Measurements from ENCODE around the gene TIMM10. TPM values are rescaled to one million over a fixed set of nuclear protein-coding genes. Genes with fewer than 3 reads are reported as not detected.

TIMM10 gene
- total RNA-seq, 5 donors from 2014 or later (not counting 1 experiment from before 2014, with no cell fraction given) = 20.7 to 33.2 (median 26.2) TPM

- Histone ChIP-seq H3K9me3 (no peaks in the 10 kb centered on the region), H3K36me3 (ENCODE audit: control insufficient read depth in 2 of 2, extremely low read depth in 1 of 2, insufficient read depth in 1 of 2, low read length in 1 of 2) (peaks cover 6 to 22% of the 10 kb centered on the region in 2 donors), H3K27me3 (replicated peaks in 1 of 2; ENCODE audit: control insufficient read depth in 2 of 2, extremely low read depth in 1 of 2, insufficient read depth in 2 of 2, low read length in 1 of 2) (peaks cover 0 to 45% of the 10 kb centered on the region in 2 experiments), H3K4me3 (ENCODE audit: control insufficient read depth in 1 of 2, extremely low read depth in 1 of 2, low read length in 1 of 2) (no peak overlapping the region), H3K27ac (ENCODE audit: low read length) (no peak overlapping the region), H3K4me1 (ENCODE audit: control insufficient read depth in 1 of 2, extremely low read depth in 1 of 2, insufficient read depth in 2 of 2, low read length in 2 of 2) (peaks cover 2 to 20% of the 10 kb centered on the region in 2 experiments)
- Mint-ChIP-seq H3K36me3 (peaks cover 38% of the 10 kb centered on the region), H3K27me3 (peaks cover 12 to 27% of the 10 kb centered on the region in 2 donors), H3K27ac (no peak overlapping the region), H3K4me3 (no peak overlapping the region), H3K9me3 (no peaks in the 10 kb centered on the region), H3K4me1 (peaks cover 5 to 17% (median 12%) of the 10 kb centered on the region in 3 donors)
- ChIA-PET CTCF (interaction anchor here (0.6 to 2.6 kb wide), 17 partner anchors 9 to 1040 kb away, joined by 3 to 27 read pairs (median 3); no protein-coding TSS in a partner anchor), POLR2A (interaction anchor here in 1 of 2 donors (0.5 kb wide), 2 partner anchors 19 to 223 kb away, joined by 3 to 4 read pairs; no protein-coding TSS in a partner anchor)
- peak in 1 of 35 experiments; percentile 33 for DNase-seq
- no peak for ATAC-seq (replicated peaks in 1 of 4)
- WGBS (ENCODE audit: insufficient coverage) = 50% methylated on average over 1 of the region's 7 CpGs
Observed at GRCh38 chr11:57484141-57484710, 46.3 kb downstream of the TIMM10 start.

- Mint-ChIP-seq H3K9me3 (no peaks in the 10 kb centered on the region), H3K27me3 (peaks cover 12 to 27% of the 10 kb centered on the region in 2 donors), H3K36me3 (peaks cover 31% of the 10 kb centered on the region), H3K4me1 (peaks cover 5 to 17% (median 12%) of the 10 kb centered on the region in 3 donors), H3K27ac (no peak overlapping the region), H3K4me3 (peak overlapping the region in 2 of 3 donors; percentile 28 to 47)
- Histone ChIP-seq H3K4me1 (ENCODE audit: control insufficient read depth in 1 of 2, extremely low read depth in 1 of 2, insufficient read depth in 2 of 2, low read length in 2 of 2) (peaks cover 2 to 20% of the 10 kb centered on the region in 2 experiments), H3K4me3 (ENCODE audit: control insufficient read depth in 1 of 2, extremely low read depth in 1 of 2, low read length in 1 of 2) (peak overlapping the region in 1 of 2 donors; percentile 39), H3K36me3 (ENCODE audit: control insufficient read depth in 2 of 2, extremely low read depth in 1 of 2, insufficient read depth in 1 of 2, low read length in 1 of 2) (peaks cover 3 to 17% of the 10 kb centered on the region in 2 donors), H3K27ac (ENCODE audit: low read length) (no peak overlapping the region), H3K27me3 (replicated peaks in 1 of 2; ENCODE audit: control insufficient read depth in 2 of 2, extremely low read depth in 1 of 2, insufficient read depth in 2 of 2, low read length in 1 of 2) (peaks cover 0 to 45% of the 10 kb centered on the region in 2 experiments), H3K9me3 (no peaks in the 10 kb centered on the region)
- no peak for DNase-seq
- WGBS (ENCODE audit: insufficient coverage) = no CpG with 5 or more reads among the region's 3 CpGs
- ChIA-PET CTCF (interaction anchor here (0.6 to 2.6 kb wide), 14 partner anchors 10 to 317 kb away, joined by 3 to 27 read pairs (median 4); no protein-coding TSS in a partner anchor), POLR2A (interaction anchor here in 1 of 2 donors (0.5 kb wide), 1 partner anchor 20 kb away, joined by 3 read pairs; no protein-coding TSS in a partner anchor)
- no peak for ATAC-seq (replicated peaks in 1 of 4)
Observed at GRCh38 chr11:57483562-57483918, 47.0 kb downstream of the TIMM10 start.

GRCh38 chr11:57482782-57483561, 47.6 kb downstream of the TIMM10 start:
- H3K9me3 ChIP-seq = no peaks in the 10 kb centered on the region
- peaks cover 2 to 14% of the 10 kb centered on the region in 2 donors for H3K36me3 ChIP-seq (ENCODE audit: control insufficient read depth in 2 of 2, extremely low read depth in 1 of 2, insufficient read depth in 1 of 2, low read length in 1 of 2)
- H3K4me1 ChIP-seq (ENCODE audit: control insufficient read depth in 1 of 2, extremely low read depth in 1 of 2, insufficient read depth in 2 of 2, low read length in 2 of 2) = peaks cover 2 to 20% of the 10 kb centered on the region in 2 experiments
- Mint-ChIP-seq H3K27ac (no peak overlapping the region), H3K27me3 (peaks cover 12 to 30% of the 10 kb centered on the region in 2 donors), H3K4me3 (peak overlapping the region in 2 of 3 donors; percentile 28 to 47), H3K4me1 (peaks cover 5 to 17% (median 12%) of the 10 kb centered on the region in 3 donors), H3K36me3 (peaks cover 25% of the 10 kb centered on the region), H3K9me3 (no peaks in the 10 kb centered on the region)
- ATAC-seq (replicated peaks in 1 of 4) (peak; percentile 64 to 92 (median 74)), DNase-seq (peak in 33 of 35 experiments; percentile 23 to 78 (median 53))
- 3% methylated on average over 24 of the region's 52 CpGs for WGBS (ENCODE audit: insufficient coverage)
- no peak overlapping the region for H3K27ac ChIP-seq (ENCODE audit: low read length)
- H3K4me3 ChIP-seq (ENCODE audit: control insufficient read depth in 1 of 2, extremely low read depth in 1 of 2, low read length in 1 of 2) = peak overlapping the region; percentile 21 to 39
- ChIA-PET CTCF (interaction anchor here (1.0 to 2.6 kb wide), 9 partner anchors 10 to 137 kb away, joined by 3 to 27 read pairs (median 6); no protein-coding TSS in a partner anchor), POLR2A (no interaction called here)
- H3K27me3 ChIP-seq (replicated peaks in 1 of 2; ENCODE audit: control insufficient read depth in 2 of 2, extremely low read depth in 1 of 2, insufficient read depth in 2 of 2, low read length in 1 of 2) = peaks cover 0 to 45% of the 10 kb centered on the region in 2 experiments

GRCh38 chr11:57481915-57482781, 48.4 kb downstream of the TIMM10 start:
- Mint-ChIP-seq H3K36me3 (peaks cover 17% of the 10 kb centered on the region), H3K27ac (no peak overlapping the region), H3K4me1 (peaks cover 5 to 17% (median 12%) of the 10 kb centered on the region in 3 donors), H3K9me3 (no peaks in the 10 kb centered on the region), H3K27me3 (peaks cover 12 to 33% of the 10 kb centered on the region in 2 donors), H3K4me3 (peak overlapping the region in 2 of 3 donors; percentile 17 to 47)
- Histone ChIP-seq H3K4me3 (ENCODE audit: control insufficient read depth in 1 of 2, extremely low read depth in 1 of 2, low read length in 1 of 2) (peak overlapping the region in 1 of 2 donors; percentile 11), H3K9me3 (no peaks in the 10 kb centered on the region), H3K36me3 (ENCODE audit: control insufficient read depth in 2 of 2, extremely low read depth in 1 of 2, insufficient read depth in 1 of 2, low read length in 1 of 2) (peaks cover 0 to 14% of the 10 kb centered on the region in 2 donors), H3K27ac (ENCODE audit: low read length) (no peak overlapping the region), H3K27me3 (replicated peaks in 1 of 2; ENCODE audit: control insufficient read depth in 2 of 2, extremely low read depth in 1 of 2, insufficient read depth in 2 of 2, low read length in 1 of 2) (peaks cover 0 to 50% of the 10 kb centered on the region in 2 experiments), H3K4me1 (ENCODE audit: control insufficient read depth in 1 of 2, extremely low read depth in 1 of 2, insufficient read depth in 2 of 2, low read length in 2 of 2) (peaks cover 2 to 21% of the 10 kb centered on the region in 2 experiments)
- POLR2A ChIA-PET = no interaction called here
- WGBS (ENCODE audit: insufficient coverage) = 50% methylated on average over 25 of the region's 44 CpGs
- no peak for ATAC-seq (replicated peaks in 1 of 4)
- CTCF ChIA-PET = interaction anchor here (0.5 to 1.4 kb wide), 8 partner anchors 9 to 136 kb away, joined by 3 to 8 read pairs (median 4); no protein-coding TSS in a partner anchor
- no peak for DNase-seq

- ATAC-seq (replicated peaks in 1 of 4) (no peak), DNase-seq (no peak)
- ChIA-PET CTCF (interaction anchor here (0.5 to 1.3 kb wide), 8 partner anchors 10 to 135 kb away, joined by 3 to 9 read pairs (median 4); no protein-coding TSS in a partner anchor), POLR2A (no interaction called here)
- Histone ChIP-seq H3K9me3 (no peaks in the 10 kb centered on the region), H3K36me3 (ENCODE audit: control insufficient read depth in 2 of 2, extremely low read depth in 1 of 2, insufficient read depth in 1 of 2, low read length in 1 of 2) (peaks cover 0 to 11% of the 10 kb centered on the region in 2 donors), H3K4me3 (ENCODE audit: control insufficient read depth in 1 of 2, extremely low read depth in 1 of 2, low read length in 1 of 2) (no peak overlapping the region), H3K4me1 (ENCODE audit: control insufficient read depth in 1 of 2, extremely low read depth in 1 of 2, insufficient read depth in 2 of 2, low read length in 2 of 2) (peaks cover 2 to 28% of the 10 kb centered on the region in 2 experiments), H3K27me3 (replicated peaks in 1 of 2; ENCODE audit: control insufficient read depth in 2 of 2, extremely low read depth in 1 of 2, insufficient read depth in 2 of 2, low read length in 1 of 2) (peaks cover 0 to 52% of the 10 kb centered on the region in 2 experiments), H3K27ac (ENCODE audit: low read length) (no peak overlapping the region)
- Mint-ChIP-seq H3K4me3 (no peak overlapping the region), H3K27ac (no peak overlapping the region), H3K9me3 (no peaks in the 10 kb centered on the region), H3K4me1 (peaks cover 5 to 17% (median 14%) of the 10 kb centered on the region in 3 donors), H3K27me3 (peaks cover 12 to 35% of the 10 kb centered on the region in 2 donors), H3K36me3 (peaks cover 17% of the 10 kb centered on the region)
- WGBS (ENCODE audit: insufficient coverage) = no CpG with 5 or more reads among the region's 2 CpGs
Observed at GRCh38 chr11:57481315-57481714, 49.2 kb downstream of the TIMM10 start.
